Endothelial cell of umbilical vein (primary cell): ENCODE results near the gene RCOR1. TPM values are rescaled to one million over a fixed set of nuclear protein-coding genes. Genes with fewer than 3 reads are reported as not detected.

Experiments
- BruUV-seq: library from RNA; stranded (reverse); fragments of 400-500 nt; replicated peaks from 2 replicates; lab custom pipeline; 2021; lab: Mats Ljungman, UMichigan
- CTCF ChIA-PET: fragments of 300-600, 350-600 bp; sonication (Branson Sonifier 250); formaldehyde crosslinking; loops from one replicate; lab custom pipeline; 2021; ENCODE audit warnings: antibody characterized with exemption, inconsistent platforms; lab: Charles Lee
- POLR2A ChIA-PET: fragments of 300-600, 350-600 bp; sonication (Branson Sonifier 250); formaldehyde crosslinking; loops from one replicate; lab custom pipeline; 2021; ENCODE audit warnings: antibody characterized with exemption, inconsistent platforms; lab: Charles Lee
- DNase-seq: peaks from one replicate; pipeline ENCODE4 v3.0.0-alpha.2; 2011; ENCODE audit warnings: low read depth, low spot score
- FAIRE-seq: peaks from 2 replicates; lab custom pipeline; 2011; peaks lifted over from hg19 to GRCh38; lab: Jason Lieb, UNC
- H2AFZ ChIP-seq: 2 replicates; pipeline ENCODE4 v1.6.0; 2012; ENCODE audit warnings: low read depth, low read length, control low read depth, inconsistent platforms
- H3K27ac ChIP-seq: 2 replicates; pipeline ENCODE4 v1.5.1; 2011; ENCODE audit warnings: low read depth, mild to moderate bottlenecking, control low read depth, low read length, moderate library complexity; ENCODE audit not compliant: insufficient read depth
- H3K27me3 ChIP-seq, 2 experiments: 2 replicates each; pipeline versions ENCODE4 v1.6.0 to v1.6.1; 2011; ENCODE audit warnings: low read length in 2 of 2, mixed read lengths in 1 of 2; ENCODE audit not compliant: control insufficient read depth in 2 of 2, insufficient read depth in 2 of 2
- H3K36me3 ChIP-seq, 2 experiments: 2 replicates in 1 of 2; 3 replicates in 1 of 2; pipeline ENCODE4 v1.5.1; 2011; ENCODE audit warnings: low read length in 2 of 2, mild to moderate bottlenecking in 1 of 2, moderate library complexity in 1 of 2; ENCODE audit not compliant: control insufficient read depth in 2 of 2, insufficient read depth in 2 of 2; ENCODE audit errors: extremely low read depth in 1 of 2
- H3K4me1 ChIP-seq: 3 replicates; pipeline ENCODE4 v1.5.1; 2011; ENCODE audit warnings: mild to moderate bottlenecking, low read length; ENCODE audit not compliant: control insufficient read depth, insufficient read depth; ENCODE audit errors: extremely low read depth
- H3K4me2 ChIP-seq: 2 replicates; pipeline ENCODE4 v1.6.1; 2011; ENCODE audit warnings: low read length, control low read depth, mixed read lengths; ENCODE audit not compliant: insufficient read depth
- H3K4me3 ChIP-seq, 3 experiments: fragments of 200-600 bp in 1 of 3; sonication (generic), shearing (Covaris generic) in 1 of 3; replicated peaks in 1 of 3; 2 replicates each; pipeline ENCODE4 v1.5.1; 2011 to 2016; ENCODE audit warnings: control low read depth in 3 of 3, low read length in 3 of 3, mild to moderate bottlenecking in 2 of 3, inconsistent platforms in 1 of 3, low read depth in 1 of 3, moderate library complexity in 1 of 3; ENCODE audit not compliant: insufficient read depth in 1 of 3
- H3K79me2 ChIP-seq: 2 replicates; pipeline ENCODE4 v1.6.0; 2012; ENCODE audit warnings: low read length, inconsistent platforms; ENCODE audit not compliant: control insufficient read depth, insufficient read depth
- H3K9ac ChIP-seq: replicated peaks from 2 replicates; pipeline ENCODE3; 2011; ENCODE audit warnings: low read length, control low read depth; ENCODE audit not compliant: insufficient read depth; ENCODE audit errors: extremely low read depth
- H3K9me1 ChIP-seq: replicated peaks from 3 replicates; pipeline ENCODE4 v1.6.0; 2011; ENCODE audit warnings: mild to moderate bottlenecking, low read length; ENCODE audit not compliant: control insufficient read depth, insufficient read depth; ENCODE audit errors: extremely low read depth
- H3K9me3 ChIP-seq: replicated peaks from 2 replicates; pipeline ENCODE4 v1.5.1; 2012; ENCODE audit warnings: low read length, inconsistent platforms; ENCODE audit not compliant: control insufficient read depth, insufficient read depth
- H4K20me1 ChIP-seq: replicated peaks from 2 replicates; pipeline ENCODE3; 2011; ENCODE audit warnings: mild to moderate bottlenecking, low read length; ENCODE audit not compliant: control insufficient read depth, insufficient read depth; ENCODE audit errors: extremely low read depth
- EZH2 ChIP-seq: IDR thresholded peaks from 2 replicates; pipeline ENCODE4 v1.6.1; 2012; ENCODE audit warnings: borderline replicate concordance, low read depth, mild to moderate bottlenecking, moderate library complexity, low read length, inconsistent platforms; ENCODE audit not compliant: severe bottlenecking
- FOS ChIP-seq: IDR thresholded peaks from 2 replicates; pipeline ENCODE4 v1.6.1; 2011; ENCODE audit warnings: mild to moderate bottlenecking, low read length, moderate library complexity, borderline replicate concordance; ENCODE audit not compliant: insufficient read depth
- GATA2 ChIP-seq: IDR thresholded peaks from 2 replicates; pipeline ENCODE4 v1.7.0; 2011; ENCODE audit warnings: low read depth, mild to moderate bottlenecking, moderate library complexity, mixed read lengths, low read length; ENCODE audit not compliant: insufficient read length, insufficient read depth
- JUN ChIP-seq: IDR thresholded peaks from 2 replicates; pipeline ENCODE4 v1.6.1; 2011; ENCODE audit warnings: borderline replicate concordance, low read depth; ENCODE audit not compliant: insufficient read length, insufficient read depth
- MYC ChIP-seq: IDR thresholded peaks from one replicate; pipeline ENCODE4 v1.6.1; 2011; ENCODE audit warnings: mild to moderate bottlenecking, low read depth, low read length
- POLR2A ChIP-seq: IDR thresholded peaks from 2 replicates; pipeline ENCODE4 v1.6.1; 2012; ENCODE audit warnings: low read depth, mild to moderate bottlenecking, control low read depth, low read length
- POLR2AphosphoS5 ChIP-seq: IDR thresholded peaks from 2 replicates; pipeline ENCODE4 v1.6.1; 2012; ENCODE audit warnings: low read depth, mild to moderate bottlenecking, control low read depth, low read length, moderate library complexity; ENCODE audit not compliant: insufficient read depth
- dilution Hi-C: fragments of 300-500 bp; cut with MboI; formaldehyde crosslinking; loops from one replicate; pipeline ENCODE4 v1.15.0; 2019; ENCODE audit warnings: low sequenced_read_pairs; ENCODE audit not compliant: extremely low pct_ligation_motif_present
- intact Hi-C: fragments of 100-400 bp; cut with micrococcal nuclease; formaldehyde crosslinking; loops from one replicate; pipeline ENCODE4 v1.10.0; 2022
- polyA plus RNA-seq, 4 experiments: library from polyadenylated mRNA; depleted of rRNA in 3 of 4; stranded (reverse) in 3 of 4; unstranded in 1 of 4; fragments of >200 nt; gene quantifications; 2 replicates each; pipeline versions ENCODE4 v1.2.1 to v1.2.3, GENCODE V29; 2011 to 2012; ENCODE audit warnings: missing spikeins in 1 of 4
- total RNA-seq: library from RNA; stranded (reverse); gene quantifications from 2 replicates; pipeline ENCODE4 v1.2.3, GENCODE V29; 2021
- TF ChIP-seq, protein P1 (sequence below): IDR thresholded peaks from 2 replicates; pipeline ENCODE4 v1.6.1; 2011; ENCODE audit not compliant: insufficient read depth, insufficient read length
- TF ChIP-seq, protein P2 (sequence below), 2 donors: IDR thresholded peaks; 1 replicate in 1 of 2; 2 replicates in 1 of 2; pipeline ENCODE4 v1.5.1; 2011; ENCODE audit warnings: low read length in 2 of 2, mild to moderate bottlenecking in 2 of 2, moderate library complexity in 2 of 2, control low read depth in 1 of 2, inconsistent platforms in 1 of 2, low read depth in 1 of 2; ENCODE audit not compliant: insufficient read depth in 1 of 2; ENCODE audit errors: extremely low read depth in 1 of 2

RCOR1 gene
- total and polyA plus RNA-seq, 2 donors (not counting 3 experiments of a cell fraction or from before 2014, with no cell fraction given) = 15.6 to 32.2 TPM

DNA sequence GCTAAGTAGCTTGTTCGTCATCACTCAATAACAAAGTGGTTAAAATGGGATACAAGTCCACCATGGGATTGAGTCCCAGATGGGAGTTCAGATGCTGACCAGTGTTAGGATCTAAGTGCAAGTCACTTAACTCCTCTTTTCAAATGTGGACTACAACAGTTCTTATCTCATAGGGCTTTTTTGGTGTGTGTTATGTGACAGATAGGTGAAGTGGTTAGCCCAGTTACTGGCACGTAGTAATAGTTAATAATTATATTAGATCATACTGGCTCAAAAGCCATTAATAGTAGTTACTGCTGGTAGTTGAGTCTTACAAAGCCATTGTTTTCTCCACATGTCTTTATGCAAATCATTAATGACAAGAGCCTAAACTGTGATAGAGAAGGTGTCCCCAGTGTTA is 73.2 kb downstream of the RCOR1 start:
- Histone ChIP-seq H3K27ac (no peak overlapping the region), H4K20me1 (no peaks in the 10 kb centered on the region), H2AFZ (no peak overlapping the region), H3K79me2 (peaks cover 61% of the 10 kb centered on the region), H3K4me3 (no peak overlapping the region), H3K4me2 (no peak overlapping the region), H3K9ac (no peak overlapping the region), H3K9me1 (no peaks in the 10 kb centered on the region), H3K27me3 (no peaks in the 10 kb centered on the region), H3K4me1 (no peaks in the 10 kb centered on the region), H3K9me3 (no peaks in the 10 kb centered on the region), H3K36me3 (no peaks in the 10 kb centered on the region)
- no peak for DNase-seq
- BruUV-seq = no TSS peak
- TF ChIP-seq POLR2AphosphoS5 = no peak
- no peak for TF ChIP-seq JUN
- TF ChIP-seq, protein P1, sequence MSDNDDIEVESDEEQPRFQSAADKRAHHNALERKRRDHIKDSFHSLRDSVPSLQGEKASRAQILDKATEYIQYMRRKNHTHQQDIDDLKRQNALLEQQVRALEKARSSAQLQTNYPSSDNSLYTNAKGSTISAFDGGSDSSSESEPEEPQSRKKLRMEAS = no peak
- TF ChIP-seq FOS = no peak
- no peak for TF ChIP-seq POLR2A
- no peak for TF ChIP-seq EZH2
- no peak for TF ChIP-seq GATA2
- ChIA-PET CTCF (no interaction called here), POLR2A (no interaction called here)
- dilution Hi-C loops = no loop called here
- intact Hi-C loops = no loop called here
- no peak for FAIRE-seq

DNA sequence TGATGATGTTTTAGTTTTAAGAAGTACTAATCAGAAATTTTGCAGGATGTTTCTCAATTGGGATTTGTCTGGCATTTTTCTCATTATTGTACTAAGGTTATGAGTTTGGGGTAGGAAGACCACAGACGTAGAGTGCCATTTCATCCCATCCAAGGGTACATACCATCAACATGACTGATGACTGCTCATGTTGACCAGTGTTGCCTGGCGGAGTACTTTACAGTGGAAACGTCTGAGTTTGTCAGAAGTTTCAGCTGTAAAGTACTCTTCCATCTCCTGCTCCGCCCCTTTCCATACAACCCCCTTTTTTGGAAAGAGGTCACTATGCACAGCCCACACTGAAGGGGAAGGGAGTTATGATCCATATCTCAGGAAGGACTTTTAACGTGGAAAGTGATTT is 74.2 kb downstream of the RCOR1 start:
- intact Hi-C loops = no loop called here
- no peaks in the 10 kb centered on the region for H3K27me3 ChIP-seq
- no peak overlapping the region for H3K27ac ChIP-seq
- no peaks in the 10 kb centered on the region for H3K4me1 ChIP-seq
- no peaks in the 10 kb centered on the region for H3K9me1 ChIP-seq
- H3K4me3 ChIP-seq = no peak overlapping the region
- no peak overlapping the region for H3K9ac ChIP-seq
- H3K79me2 ChIP-seq = peaks cover 56% of the 10 kb centered on the region
- FAIRE-seq (no peak), DNase-seq (no peak)
- TF ChIP-seq, protein P2, sequence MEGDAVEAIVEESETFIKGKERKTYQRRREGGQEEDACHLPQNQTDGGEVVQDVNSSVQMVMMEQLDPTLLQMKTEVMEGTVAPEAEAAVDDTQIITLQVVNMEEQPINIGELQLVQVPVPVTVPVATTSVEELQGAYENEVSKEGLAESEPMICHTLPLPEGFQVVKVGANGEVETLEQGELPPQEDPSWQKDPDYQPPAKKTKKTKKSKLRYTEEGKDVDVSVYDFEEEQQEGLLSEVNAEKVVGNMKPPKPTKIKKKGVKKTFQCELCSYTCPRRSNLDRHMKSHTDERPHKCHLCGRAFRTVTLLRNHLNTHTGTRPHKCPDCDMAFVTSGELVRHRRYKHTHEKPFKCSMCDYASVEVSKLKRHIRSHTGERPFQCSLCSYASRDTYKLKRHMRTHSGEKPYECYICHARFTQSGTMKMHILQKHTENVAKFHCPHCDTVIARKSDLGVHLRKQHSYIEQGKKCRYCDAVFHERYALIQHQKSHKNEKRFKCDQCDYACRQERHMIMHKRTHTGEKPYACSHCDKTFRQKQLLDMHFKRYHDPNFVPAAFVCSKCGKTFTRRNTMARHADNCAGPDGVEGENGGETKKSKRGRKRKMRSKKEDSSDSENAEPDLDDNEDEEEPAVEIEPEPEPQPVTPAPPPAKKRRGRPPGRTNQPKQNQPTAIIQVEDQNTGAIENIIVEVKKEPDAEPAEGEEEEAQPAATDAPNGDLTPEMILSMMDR (IDR thresholded peaks at IDR 0.05; ENCODE audit: extremely low read depth in 1 of 2, insufficient read depth in 1 of 2, low read depth in 1 of 2, low read length in 2 of 2) = no peak
- TF ChIP-seq GATA2 (no peak), POLR2AphosphoS5 (no peak), JUN (no peak), MYC (no peak), EZH2 (no peak), POLR2A (no peak), FOS (no peak)
- TF ChIP-seq, protein P1 = no peak
- no peak overlapping the region for H2AFZ ChIP-seq
- no peaks in the 10 kb centered on the region for H3K9me3 ChIP-seq
- no peak overlapping the region for H3K4me2 ChIP-seq
- BruUV-seq = no TSS peak
- ChIA-PET CTCF (interaction anchor here (1.1 kb wide), 1 partner anchor 72 kb away, joined by 3 read pairs; no protein-coding TSS in a partner anchor), POLR2A (no interaction called here)
- H3K36me3 ChIP-seq = no peaks in the 10 kb centered on the region
- dilution Hi-C loops = no loop called here
- H4K20me1 ChIP-seq = no peaks in the 10 kb centered on the region
